Activated CD4-positive, alpha-beta T cell treated with anti-CD3 and anti-CD28 coated beads, Interleukin-2, amount 50 U/mL, for 1 hour (primary cell): ENCODE measurements around the gene CDKN2AIP.

Source experiments
- DNase-seq: peaks from one replicate; pipeline ENCODE4 v3.0.0-alpha.2; 2020

Gene CDKN2AIP

GRCh38 chr4:183444214-183445096 lies at the start of gene CDKN2AIP:
Gene CDKN2AIP (plus strand): TSS chr4:183444636. CDS start chr4:183444798, 162 bp downstream.
- peak; percentile 93 for DNase-seq

- DNase-seq, result no peak
Observed at GRCh38 chr4:183395395-183395794, 49.0 kb upstream of the CDKN2AIP start.

- DNase-seq, result no peak
Observed at GRCh38 chr4:183396227-183396637, 48.2 kb upstream of the CDKN2AIP start.

DNA sequence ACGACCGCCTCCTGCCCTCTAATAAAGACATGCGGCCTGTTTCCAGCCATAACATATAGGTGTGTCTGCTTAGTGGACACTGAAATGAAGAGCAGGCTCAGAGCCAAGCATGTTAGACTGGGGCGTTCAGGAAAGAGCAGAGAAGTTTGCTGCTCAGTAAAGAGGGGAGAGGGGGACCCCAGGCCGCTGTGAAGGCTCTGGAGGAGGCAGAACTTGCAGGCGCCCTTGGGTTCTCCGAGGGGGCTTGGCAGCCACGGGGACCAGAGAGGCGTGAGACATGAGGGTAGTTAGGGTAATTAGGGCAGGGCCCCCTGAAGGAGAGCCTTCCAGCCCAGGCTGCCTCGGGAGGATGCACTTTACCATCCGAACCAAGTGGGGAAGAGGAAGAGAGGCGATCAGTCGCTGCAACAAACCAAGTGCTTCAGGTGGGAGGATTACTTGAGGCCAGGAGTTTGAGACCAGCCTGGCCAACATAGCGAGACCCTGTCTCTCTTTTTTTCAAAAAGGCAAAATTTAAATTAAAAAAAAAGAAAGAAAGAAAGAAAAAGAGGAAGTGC lies 46.6 kb upstream of the CDKN2AIP start:
- no peak for DNase-seq

- DNase-seq, result peak; percentile 57
Observed at GRCh38 chr4:183398298-183399125, 45.9 kb upstream of the CDKN2AIP start.

- DNase-seq, result no peak
Observed at GRCh38 chr4:183399126-183399522, 45.3 kb upstream of the CDKN2AIP start.

DNA sequence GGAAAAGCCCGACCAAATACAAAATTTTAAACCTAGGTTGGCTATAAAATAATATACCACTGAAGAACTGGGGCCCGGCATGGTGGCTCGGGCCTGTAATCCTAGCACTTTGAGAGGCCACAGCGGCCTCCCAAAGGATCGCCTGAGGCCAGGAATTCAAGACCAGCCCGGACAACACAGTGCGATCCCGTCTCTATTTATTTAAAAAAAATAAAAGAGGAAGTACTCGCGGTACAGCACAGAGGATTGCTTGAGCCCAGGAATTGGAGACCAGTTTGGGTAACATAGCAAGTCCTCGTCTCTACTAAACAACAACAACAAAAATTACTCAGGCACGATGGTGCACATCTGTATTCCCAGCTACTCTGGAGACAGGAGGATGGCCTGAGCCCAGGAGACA lies 44.8 kb upstream of the CDKN2AIP start:
- DNase-seq, result no peak

DNA sequence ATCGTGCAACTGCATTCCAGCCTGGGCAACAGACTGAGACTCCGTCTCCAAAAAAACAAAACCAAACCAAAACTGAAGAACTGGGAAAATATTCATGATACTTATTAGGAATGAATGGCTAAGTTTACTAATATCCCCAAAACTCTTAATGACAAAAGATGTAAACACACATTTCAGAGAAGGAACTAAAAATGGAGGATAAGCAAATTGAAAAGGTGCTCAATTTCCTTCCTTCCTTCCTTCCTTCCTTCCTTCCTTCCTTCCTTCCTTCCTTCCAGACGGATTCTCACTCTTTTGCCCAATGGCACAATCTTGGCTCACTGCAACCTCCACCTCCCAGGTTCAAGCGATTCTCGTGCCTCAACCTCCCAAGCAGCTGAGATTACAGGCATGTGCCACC lies 44.4 kb upstream of the CDKN2AIP start:
- DNase-seq, result no peak

DNA sequence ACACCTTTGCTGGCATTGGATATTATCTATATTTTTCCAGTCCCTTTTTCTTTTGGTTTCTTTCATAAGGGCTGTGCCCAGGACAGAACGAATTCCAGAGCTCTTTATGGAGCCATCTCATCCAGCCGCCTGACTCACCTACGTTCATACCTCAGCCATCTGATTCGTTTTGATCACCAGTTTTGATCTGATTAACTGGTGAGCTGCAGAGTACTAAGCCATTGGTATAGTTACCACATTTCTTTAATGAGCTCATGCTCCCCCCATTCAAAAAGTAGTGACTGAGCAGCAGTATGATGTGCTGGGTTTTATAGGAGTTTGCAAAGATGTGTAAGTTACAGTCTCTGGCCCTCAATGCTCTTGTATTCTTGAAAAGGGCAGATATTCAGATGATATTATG lies 43.0 kb upstream of the CDKN2AIP start:
- DNase-seq, result no peak

GRCh38 chr4:183402771-183403170 lies 41.7 kb upstream of the CDKN2AIP start:
- DNase-seq, result no peak

DNA sequence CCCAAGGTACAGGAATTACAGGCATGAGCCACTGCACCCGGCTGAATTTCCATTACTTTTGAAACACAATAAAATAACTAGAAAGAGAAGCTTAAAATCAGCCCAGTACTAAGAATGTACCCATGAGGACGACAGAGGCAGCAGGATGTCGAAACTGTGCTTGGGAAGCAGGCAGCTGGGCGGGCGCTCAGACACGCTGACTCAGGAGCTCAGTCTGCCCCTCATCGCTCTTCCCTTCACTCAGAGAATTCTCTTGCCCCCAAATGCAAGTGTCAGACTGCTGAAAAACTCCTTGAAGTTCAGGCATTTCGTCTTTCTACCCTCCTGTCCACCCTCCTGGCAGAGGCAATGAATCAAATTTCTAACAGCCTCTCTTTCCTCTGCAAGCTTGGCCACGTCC lies 41.0 kb upstream of the CDKN2AIP start:
- no peak for DNase-seq

- no peak for DNase-seq
Observed at GRCh38 chr4:183403961-183404360, 40.5 kb upstream of the CDKN2AIP start.

- no peak for DNase-seq
Observed at GRCh38 chr4:183405303-183405702, 39.1 kb upstream of the CDKN2AIP start.

DNA sequence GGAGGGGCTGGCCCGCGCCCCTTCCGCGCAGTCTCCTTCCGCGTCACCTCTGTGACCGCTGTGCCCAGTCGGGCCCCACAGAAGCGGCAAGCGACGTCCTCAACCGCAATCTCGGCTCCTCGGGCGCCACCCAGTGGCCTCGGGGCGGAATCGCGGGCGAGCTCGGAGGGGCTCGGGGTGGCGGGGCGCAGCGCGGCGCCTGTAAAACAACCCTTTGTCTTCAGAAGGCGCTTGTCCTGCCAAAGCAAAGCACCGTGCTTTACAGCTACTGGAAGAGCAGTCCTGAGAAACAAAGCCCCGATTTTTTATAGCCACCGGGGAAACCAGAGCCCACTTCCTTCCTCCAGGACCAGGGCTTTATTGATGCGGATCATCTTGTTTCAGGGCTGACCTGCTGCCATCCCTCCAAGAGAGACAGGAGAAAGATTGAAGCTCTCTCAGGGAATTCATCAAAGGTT lies 37.3 kb upstream of the CDKN2AIP start:
- peak; percentile 90 for DNase-seq

- DNase-seq, result no peak
Observed at GRCh38 chr4:183407635-183408464, 36.6 kb upstream of the CDKN2AIP start.

GRCh38 chr4:183408796-183409195 lies 35.6 kb upstream of the CDKN2AIP start:
- no peak for DNase-seq

DNA sequence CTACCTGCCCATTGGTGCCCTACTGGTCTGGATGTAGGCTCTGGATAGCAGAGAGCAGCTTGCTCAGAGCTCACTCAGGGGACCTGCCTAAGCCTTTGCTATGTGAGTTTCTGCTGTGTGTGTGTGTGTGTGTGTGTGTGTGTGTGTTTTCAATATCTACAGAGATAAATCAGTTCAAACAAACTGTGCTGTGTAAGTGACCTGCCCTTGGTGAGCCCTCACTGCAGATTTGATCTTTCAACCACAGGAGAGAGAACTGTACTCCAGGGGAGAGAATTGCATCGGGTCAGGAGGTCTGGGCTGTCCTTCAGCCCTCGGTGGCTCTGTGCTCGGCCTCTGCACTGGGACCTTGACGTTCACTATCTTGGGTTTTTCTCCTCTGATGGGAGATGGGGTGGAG lies 35.0 kb upstream of the CDKN2AIP start:
- no peak for DNase-seq

GRCh38 chr4:183409934-183410333 lies 34.5 kb upstream of the CDKN2AIP start:
- DNase-seq, result no peak

GRCh38 chr4:183411291-183411861 lies 33.1 kb upstream of the CDKN2AIP start:
- no peak for DNase-seq

GRCh38 chr4:183412821-183413220 lies 31.6 kb upstream of the CDKN2AIP start:
- no peak for DNase-seq

GRCh38 chr4:183413234-183414200 lies 30.9 kb upstream of the CDKN2AIP start:
- DNase-seq, result no peak
